Upper lobe of left lung (tissue), 4 donors: ENCODE results near the gene KRTAP2-2.

Experiments used
- EP300 ChIP-seq, 4 donors: sonication (generic); formaldehyde crosslinking; IDR thresholded peaks; one replicate each; pipeline ENCODE4 v1.5.1; 2017; ENCODE audit warnings: antibody characterized with exemption in 4 of 4, control low read depth in 2 of 4
- TF ChIP-seq, protein P1 (sequence below), 6 experiments: fragments of 450-650 bp in 4 of 6; fragments of 200-600 bp in 2 of 6; sonication (generic) in 2 of 6; IDR thresholded peaks; one replicate each; pipeline ENCODE4 v1.5.1; 2016 to 2019; ENCODE audit warnings: antibody characterized with exemption in 6 of 6

DNA sequence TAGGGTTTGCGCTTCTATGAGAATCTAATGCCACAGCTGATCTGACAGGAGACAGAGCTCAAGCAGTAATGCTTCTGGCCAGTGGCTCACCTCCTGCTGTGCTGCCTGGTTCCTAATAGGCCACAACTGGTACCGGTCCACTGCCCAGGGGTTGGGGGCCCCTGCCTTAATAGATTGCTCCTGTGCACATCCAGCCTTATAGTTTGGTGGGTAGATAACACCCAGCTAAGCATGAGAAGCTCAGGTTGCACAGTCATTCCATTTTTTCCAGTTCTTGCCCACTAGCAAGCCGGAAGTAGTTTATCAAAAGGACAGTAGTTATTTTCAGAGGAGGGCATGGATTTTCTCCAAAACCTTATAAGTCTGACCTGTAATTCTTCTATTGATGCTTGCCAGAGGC is 35.6 kb downstream of the KRTAP2-2 start:
- no peak for TF ChIP-seq EP300 (IDR thresholded peaks at IDR 0.05)
- TF ChIP-seq, protein P1, sequence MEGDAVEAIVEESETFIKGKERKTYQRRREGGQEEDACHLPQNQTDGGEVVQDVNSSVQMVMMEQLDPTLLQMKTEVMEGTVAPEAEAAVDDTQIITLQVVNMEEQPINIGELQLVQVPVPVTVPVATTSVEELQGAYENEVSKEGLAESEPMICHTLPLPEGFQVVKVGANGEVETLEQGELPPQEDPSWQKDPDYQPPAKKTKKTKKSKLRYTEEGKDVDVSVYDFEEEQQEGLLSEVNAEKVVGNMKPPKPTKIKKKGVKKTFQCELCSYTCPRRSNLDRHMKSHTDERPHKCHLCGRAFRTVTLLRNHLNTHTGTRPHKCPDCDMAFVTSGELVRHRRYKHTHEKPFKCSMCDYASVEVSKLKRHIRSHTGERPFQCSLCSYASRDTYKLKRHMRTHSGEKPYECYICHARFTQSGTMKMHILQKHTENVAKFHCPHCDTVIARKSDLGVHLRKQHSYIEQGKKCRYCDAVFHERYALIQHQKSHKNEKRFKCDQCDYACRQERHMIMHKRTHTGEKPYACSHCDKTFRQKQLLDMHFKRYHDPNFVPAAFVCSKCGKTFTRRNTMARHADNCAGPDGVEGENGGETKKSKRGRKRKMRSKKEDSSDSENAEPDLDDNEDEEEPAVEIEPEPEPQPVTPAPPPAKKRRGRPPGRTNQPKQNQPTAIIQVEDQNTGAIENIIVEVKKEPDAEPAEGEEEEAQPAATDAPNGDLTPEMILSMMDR (IDR thresholded peaks at IDR 0.05), result no peak
